NCI-H748 treated with DMSO at 0.1 percent for 48 hours (cell line): ENCODE measurements around the gene HAVCR2.

Experiments used
- DNase-seq: peaks from one replicate; lab custom pipeline; 2025; lab: John Stamatoyannopoulos, UW

The HAVCR2 gene

GRCh38 chr5:157108976-157109375, at the start of gene HAVCR2:
Gene HAVCR2, minus strand, starts transcription at chr5:157109044. Its CDS starts 61 bp downstream, at chr5:157108983.
- DNase-seq: no peak

GRCh38 chr5:157157293-157157891, 48.5 kb upstream of the HAVCR2 start:
- no peak for DNase-seq

- DNase-seq: no peak
Measured at GRCh38 chr5:157155297-157155696, 46.5 kb upstream of the HAVCR2 start.

DNA sequence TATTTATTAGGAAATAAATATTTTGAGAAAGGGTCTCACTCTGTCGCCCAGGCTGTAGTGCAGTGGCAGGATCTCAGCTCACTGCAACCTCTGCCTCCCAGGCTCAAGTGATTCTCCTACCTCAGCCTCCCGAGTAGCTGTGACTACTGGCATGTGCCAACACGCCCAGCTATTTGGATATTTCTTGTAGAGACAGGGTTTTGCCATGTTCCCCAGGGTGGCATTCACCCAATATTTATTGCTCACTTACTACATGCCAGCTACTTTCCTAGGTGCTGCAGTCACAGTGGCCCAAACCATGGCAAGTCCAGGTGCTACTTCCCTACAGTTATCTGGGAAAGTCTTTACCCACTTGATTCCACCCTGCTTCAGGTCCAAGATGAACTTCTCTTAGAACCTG, 42.2 kb upstream of the HAVCR2 start:
- no peak for DNase-seq

DNA sequence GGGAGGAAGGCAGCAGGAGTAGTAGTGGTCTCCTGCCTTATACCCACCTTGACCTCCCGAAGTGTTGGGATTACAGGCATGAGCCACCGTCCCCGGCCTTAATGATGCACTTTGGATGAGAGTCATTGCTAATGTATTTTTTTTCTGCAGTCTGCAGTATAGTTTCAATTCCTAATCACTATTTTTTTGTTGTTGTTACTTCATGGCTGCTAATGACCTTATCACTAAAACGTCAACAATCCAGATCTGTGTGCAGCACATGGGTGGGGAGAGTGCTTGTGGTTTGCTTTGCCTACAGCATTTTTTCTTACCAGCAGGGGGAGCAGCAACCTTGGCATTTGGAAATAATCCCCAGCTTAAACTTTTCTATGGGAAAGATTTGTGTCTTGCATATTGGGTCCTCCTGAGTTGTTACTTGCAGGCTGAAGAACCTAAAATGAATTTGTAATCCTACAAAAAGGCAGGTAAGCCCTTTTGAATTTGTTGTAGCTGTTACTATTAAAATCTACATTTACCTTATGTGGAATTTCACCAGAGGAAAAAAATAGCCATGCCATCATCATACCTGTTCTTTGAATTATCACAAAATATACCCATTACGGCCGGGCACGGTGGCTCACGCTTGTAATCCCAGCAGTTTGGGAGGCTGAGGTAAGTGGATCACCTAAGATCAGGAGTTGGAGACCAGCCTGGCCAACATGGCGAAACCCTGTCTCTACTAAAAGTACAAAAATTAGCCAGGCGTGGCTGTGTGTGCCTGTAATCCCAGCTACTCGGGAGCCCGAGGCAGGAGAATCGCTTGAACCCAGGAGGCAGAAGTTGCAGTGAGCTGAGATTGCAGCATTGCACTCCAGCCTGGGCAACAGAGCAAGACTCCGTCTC, 40.1 kb upstream of the HAVCR2 start:
- DNase-seq: peak; percentile 24

DNA sequence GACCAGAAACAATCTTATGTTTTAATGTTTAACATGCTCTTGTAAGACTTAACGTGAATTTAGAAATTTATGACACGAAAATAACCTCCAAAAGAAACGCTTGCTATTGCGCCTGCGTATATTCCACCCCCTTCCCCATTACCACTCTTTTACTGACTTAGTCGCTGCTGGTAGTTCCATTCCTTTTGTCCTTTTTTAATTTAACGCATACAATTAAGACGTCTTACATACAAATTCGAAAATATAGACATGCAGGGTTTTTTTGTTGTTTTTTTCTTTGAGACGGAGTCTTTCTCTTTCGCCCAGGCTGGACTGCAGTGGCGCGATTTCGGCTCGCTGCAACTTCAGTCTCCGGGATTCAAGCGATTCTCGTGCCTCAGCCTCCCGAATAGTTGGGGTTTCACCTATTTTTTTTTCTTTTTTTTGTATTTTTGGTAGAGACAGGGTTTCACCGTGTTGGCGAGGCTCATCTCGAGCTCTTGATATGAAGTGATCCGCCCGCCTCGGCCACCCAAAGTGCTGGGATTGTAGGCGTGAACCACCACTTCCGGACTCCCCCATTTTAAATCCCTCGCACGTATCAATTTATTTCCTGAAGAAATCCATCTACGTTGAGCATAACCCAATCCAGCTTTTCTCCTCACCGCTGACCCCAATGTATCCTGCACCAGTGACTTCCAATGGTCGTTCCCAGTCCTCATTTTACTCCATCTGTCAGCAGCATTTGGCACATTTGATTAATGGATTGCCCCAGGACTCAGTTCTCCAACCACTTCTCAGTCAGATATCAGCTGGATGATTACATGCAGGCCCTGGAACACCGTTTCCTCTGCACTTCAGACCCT, 34.5 kb upstream of the HAVCR2 start:
- peak; percentile 94 for DNase-seq

- DNase-seq: peak; percentile 97
Measured at GRCh38 chr5:157142317-157143126, 33.7 kb upstream of the HAVCR2 start, which contains the start of gene MED7. Gene MED7, minus strand, starts transcription at chr5:157142865. Its CDS starts 3,434 bp downstream, at chr5:157139431.

DNA sequence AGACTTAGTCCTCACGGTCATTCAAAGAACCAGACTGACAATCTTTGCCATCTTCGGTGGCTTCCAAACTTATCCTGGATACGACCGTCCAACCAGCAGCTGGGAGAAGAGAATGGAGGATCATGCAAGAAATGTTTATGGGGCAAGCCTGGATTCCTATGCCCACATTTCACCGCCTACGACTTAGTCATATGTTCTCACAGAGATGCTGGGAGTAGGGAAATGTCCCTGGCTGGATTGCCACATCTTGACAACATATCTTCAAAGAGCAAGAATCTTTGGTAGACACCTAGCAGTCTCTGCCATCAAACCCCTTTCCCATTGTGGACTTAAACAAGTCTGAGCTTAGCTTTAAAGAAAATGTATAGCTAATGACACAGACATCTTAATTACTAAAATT, 28.8 kb upstream of the HAVCR2 start:
- no peak for DNase-seq

DNA sequence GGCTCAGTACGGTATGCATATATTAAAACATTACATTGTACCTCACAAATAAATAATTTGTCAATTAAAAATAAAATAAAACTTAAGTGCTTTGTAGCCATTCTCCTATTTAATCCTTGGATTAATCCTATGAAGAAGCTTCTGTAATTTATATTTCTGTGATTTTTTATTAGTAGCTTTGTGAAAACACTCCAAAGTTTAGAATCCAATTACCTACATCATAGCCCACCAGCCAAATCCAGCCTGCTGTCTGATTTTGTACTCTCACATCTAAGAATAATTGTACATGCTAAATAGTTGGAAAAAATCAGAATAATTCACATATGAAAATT, 23.4 kb upstream of the HAVCR2 start:
- DNase-seq: no peak

- no peak for DNase-seq
Measured at GRCh38 chr5:157130925-157131324, 22.1 kb upstream of the HAVCR2 start.

- DNase-seq: no peak
Measured at GRCh38 chr5:157121709-157122108, 12.9 kb upstream of the HAVCR2 start.

- DNase-seq: no peak
Measured at GRCh38 chr5:157120102-157120501, 11.3 kb upstream of the HAVCR2 start.

DNA sequence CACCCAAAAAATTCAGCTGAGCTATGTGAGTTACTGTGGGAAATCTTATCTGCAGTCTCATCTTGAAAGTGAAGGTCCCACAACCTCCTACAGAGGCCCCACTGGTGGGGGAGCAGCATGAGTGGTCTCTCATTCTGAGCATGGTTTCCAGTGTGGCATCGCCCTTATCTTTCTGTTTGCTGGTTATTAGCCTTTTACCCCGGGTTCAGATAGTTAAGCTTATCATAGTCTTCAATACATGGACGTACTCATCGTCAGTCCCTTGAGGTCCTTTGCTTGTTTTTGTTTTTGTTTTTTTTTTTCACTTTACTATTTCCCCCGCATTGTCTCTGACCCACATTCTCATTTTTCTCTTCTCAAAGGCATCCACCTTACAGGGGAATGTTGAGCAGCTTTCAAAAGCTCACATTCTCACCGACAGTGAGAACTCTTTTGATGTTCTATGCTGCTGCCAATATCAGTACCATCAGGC, 7.7 kb upstream of the HAVCR2 start:
- no peak for DNase-seq

- DNase-seq: no peak
Measured at GRCh38 chr5:157115502-157115901, 6.7 kb upstream of the HAVCR2 start.

- DNase-seq: no peak
Measured at GRCh38 chr5:157115012-157115411, 6.2 kb upstream of the HAVCR2 start.

GRCh38 chr5:157113002-157113401, 4.2 kb upstream of the HAVCR2 start:
- no peak for DNase-seq

DNA sequence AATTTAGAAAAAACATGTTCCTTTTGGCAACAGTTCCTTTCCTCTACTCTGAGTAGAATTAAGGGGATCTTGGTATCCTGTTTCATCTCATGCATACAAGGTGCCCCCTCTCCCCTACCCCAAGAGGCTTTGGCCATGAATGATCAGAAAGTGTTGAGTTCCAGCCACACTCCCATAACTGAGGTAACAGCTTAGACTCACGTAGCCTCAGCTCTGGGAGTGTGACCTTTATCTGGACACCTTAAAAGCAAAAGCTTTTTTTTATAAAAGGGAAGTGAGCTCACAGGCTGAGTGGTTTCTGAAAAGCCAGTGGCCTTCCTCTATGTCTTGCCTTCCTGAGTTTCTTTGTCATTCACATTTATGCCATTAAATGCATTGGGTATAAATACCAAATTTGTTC, 900 bp upstream of the HAVCR2 start:
- DNase-seq: no peak

GRCh38 chr5:157107508-157107907, 1.3 kb downstream of the HAVCR2 start:
- no peak for DNase-seq

GRCh38 chr5:157106630-157107461, 2.0 kb downstream of the HAVCR2 start:
- DNase-seq: no peak

- DNase-seq: no peak
Measured at GRCh38 chr5:157100140-157100679, 8.6 kb downstream of the HAVCR2 start.
